Superior temporal gyrus (tissue), 1 donor: ENCODE results near the gene HS6ST2.

Experiments used
- DNase-seq: peaks from one replicate; pipeline ENCODE4 v3.0.0-alpha.2; 2016; ENCODE audit errors: extremely low spot score

Gene HS6ST2

DNA sequence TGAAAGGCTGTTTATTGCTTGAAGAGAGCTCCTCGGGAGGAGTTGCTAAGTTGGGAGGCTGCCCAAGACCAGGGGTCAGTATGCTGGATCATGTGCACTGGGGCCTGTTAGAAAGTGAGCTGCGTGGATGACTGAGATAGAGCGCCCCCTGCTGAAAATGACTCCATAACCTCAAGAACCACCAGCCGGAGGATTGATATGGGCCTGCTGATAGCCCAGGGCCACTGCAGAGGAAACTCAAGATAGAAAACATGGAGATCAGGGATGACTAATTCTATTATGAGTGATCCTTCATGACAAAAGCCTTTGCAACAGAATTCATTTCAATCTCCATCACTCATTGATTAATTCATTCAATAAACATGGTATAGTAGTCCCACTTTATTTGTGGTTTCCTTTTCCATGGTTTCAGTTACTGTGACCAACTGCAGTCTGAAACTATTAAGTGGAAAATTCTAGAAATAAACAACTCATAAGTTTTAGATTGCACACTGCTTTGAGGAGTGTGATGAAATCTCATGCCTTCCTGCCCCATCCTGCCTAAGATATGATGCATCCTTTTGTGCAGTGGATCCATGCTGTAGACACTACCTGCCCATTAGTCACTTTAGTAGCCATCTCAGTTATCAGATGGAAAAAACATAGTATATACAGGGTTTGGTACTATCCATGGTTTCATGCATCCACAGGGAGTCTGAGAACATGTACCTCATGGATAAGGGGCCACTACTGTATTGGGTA is 342.9 kb downstream of the HS6ST2 start:
- DNase-seq: peak; percentile 31

DNA sequence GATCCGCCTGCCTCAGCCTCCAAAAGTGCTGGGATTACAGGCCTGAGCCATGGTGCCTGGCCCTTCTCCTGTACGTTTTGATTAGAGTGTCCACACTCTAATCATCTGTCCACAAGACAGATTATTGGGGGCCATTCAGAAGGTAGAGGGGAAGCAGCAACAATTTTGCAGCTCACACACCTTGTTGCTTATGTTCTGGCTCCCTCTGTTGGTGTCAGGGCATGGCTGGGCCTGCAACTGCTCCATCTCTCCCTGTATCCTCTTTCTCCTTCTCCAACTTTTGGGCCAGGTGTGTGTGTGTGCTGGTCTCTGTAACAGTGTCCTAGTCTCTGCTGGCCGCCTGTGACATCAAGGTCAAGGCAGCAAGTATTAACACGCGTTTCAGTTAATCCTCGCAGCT is 344.1 kb downstream of the HS6ST2 start:
- DNase-seq: no peak

DNA sequence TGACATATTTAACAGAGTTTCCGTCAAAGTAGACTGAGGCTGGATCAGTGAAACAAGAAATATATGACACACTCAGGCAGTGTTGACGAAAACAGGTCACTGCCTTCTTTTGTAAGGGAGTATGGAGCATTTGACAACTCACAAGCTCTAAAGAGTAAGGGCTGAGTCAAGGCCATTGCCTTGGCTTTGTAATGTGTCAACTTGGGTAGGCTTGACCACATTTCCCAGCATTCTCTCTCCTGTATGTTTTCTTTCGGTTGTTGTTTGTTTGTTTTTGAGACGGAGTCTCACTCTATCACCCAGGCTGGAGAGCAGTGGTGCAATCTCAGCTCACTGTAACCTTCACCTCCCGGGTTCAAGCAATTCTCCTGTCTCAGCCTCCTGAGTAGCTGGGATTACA is 344.6 kb downstream of the HS6ST2 start:
- no peak for DNase-seq

- peak; percentile 40 for DNase-seq
Observed at GRCh38 chrX:132612821-132613564, 345.4 kb downstream of the HS6ST2 start.

DNA sequence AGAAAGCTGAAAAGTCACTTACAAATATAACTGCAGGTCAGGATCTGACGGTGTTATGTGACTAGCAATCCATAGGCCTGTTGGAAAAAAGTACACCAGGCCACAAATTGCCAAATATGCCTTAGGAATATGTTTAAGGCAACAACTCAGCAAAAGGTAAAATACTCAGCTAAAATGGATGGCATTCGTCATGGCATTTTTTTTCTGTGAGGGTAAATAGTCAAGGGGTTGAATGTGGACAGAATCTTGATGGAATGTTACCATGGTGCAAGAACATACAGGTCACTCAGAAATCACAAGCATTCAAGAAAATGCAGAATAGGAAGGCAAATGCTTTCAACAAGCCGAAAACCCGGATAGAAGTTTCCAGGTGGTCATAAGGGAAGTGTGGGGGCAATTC is 347.9 kb downstream of the HS6ST2 start:
- DNase-seq: no peak

- DNase-seq: no peak
Observed at GRCh38 chrX:132609362-132609848, 349.0 kb downstream of the HS6ST2 start.

- no peak for DNase-seq
Observed at GRCh38 chrX:132603700-132604286, 354.6 kb downstream of the HS6ST2 start.

- no peak for DNase-seq
Observed at GRCh38 chrX:132602701-132603100, 355.7 kb downstream of the HS6ST2 start.

DNA sequence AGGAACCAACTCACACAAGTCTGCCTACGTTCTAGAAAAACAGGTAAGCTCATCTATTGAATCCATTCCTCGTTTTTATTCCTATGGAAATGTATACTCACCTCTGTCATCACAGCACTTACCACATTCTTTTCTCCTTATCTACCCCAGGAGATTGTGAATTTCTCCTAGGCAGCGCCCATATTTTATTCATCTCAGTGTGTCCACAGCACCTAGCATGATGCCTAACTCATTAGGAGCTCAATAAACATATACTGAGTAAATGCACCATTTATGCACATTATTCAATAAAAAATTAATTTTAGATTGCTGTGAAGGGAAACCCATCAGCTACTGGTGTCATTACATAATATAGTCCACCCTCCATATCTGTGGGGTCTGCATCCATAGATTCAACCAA is 363.4 kb downstream of the HS6ST2 start:
- no peak for DNase-seq

DNA sequence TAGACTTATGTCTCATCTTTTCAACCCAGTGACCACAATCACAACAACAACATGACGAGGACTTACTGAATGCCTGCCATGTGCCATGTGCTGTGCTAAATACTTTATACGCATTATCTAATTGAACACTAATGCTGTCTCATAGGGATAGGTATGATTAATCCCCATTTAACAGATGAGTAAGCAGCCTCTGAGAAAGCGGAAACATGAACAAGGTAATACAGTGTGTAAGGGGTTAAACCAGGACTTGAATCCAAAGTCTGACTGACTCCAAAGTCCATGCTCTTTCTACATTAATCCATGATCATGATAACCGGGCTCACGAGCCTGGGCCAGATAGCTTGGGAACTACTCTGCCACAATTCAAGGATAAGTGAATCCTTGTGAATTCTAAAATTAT is 364.3 kb downstream of the HS6ST2 start:
- DNase-seq: no peak

DNA sequence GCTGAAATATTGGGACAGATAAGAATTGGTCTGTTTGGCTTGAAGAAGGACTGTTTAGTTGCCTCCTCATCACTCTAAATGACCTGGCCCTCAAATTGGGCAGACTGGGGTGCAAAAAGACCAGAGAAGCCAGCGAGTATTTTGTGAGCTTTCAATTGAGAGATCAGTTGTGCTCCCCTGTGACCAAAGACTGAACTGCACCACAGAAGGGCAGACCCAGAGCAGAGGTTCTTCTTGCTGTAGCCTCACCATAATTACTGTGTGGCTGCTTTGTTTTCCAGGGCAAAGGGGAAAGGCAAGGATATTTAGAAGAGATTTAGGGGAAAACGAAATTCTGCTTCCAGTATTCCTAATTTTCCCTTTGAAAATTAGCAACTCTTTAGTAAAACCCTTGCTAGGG is 365.5 kb downstream of the HS6ST2 start:
- DNase-seq: peak; percentile 15

DNA sequence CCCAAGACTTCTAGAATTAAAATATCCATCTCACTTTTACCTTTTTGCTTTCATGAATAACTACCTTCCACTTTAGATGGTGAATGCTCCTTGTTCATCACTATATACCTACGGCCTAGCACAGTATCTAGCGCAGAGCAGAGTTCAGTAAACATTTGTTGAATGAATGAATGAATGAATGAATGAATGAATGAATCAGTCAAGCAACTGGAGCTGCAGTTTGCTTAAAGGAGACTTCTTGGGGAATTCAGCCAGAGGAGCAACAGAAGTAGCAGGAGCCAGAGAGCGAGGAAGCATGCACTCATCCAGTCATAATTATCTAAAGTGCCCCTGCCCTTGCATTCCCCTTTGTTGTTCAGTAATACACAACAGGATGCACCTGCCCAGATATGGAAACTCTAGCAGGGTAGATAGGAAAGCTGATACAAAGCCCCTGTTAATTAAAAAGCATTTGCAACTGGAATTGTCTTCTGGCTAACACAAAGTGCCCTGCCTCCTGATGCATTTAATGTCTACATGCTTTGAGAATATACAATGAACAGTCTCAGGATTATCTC is 366.6 kb downstream of the HS6ST2 start:
- DNase-seq: no peak

DNA sequence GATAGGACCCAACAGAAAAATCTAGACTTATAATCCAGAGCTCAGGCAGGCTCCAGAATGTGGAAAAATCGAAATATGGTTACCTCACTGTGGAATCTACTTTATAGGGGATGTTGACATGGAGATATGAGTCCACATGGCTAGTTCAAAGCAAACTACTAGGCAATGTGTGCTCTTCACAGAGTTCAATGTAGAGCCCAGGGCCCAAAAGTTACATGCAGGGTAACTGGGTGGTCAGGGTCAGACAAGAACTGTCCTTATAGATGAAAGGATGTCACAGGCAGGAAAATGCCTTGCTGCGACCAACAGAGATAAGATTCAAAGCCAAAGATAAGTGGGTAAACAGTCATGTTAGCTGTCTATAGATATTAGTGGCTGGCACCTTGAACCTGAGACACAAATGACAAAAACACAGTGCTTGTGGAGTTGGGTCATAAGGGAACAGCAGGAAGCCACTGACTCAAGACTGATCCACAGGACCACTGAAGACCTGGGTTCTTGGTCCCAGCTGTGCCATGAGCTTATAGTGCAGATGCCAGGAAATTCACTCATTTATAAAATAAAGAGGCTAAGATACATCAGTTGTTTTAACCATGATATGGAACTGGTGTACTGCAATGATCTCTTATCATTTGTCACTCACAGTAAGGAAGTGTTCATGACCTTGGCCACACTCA is 367.9 kb downstream of the HS6ST2 start:
- DNase-seq: no peak

DNA sequence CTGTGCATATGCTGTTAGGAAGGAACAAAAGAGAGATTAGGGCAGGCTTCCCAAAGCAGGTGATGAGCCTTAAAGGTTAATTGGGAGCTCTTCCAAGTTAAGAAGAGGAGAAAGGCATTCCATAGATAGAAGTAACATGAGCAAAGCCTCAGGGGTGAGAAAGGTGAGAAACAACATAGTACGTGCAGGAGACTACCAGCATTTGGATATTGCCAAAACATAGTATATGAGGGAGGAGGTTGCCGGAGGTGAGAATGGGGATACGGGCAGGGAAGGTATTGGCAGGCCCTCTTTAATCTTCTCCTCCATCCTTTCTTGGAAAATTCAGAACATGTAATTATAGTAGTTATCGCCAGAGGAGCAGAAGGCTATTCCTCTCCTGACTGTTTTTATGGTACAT is 373.5 kb downstream of the HS6ST2 start:
- no peak for DNase-seq

DNA sequence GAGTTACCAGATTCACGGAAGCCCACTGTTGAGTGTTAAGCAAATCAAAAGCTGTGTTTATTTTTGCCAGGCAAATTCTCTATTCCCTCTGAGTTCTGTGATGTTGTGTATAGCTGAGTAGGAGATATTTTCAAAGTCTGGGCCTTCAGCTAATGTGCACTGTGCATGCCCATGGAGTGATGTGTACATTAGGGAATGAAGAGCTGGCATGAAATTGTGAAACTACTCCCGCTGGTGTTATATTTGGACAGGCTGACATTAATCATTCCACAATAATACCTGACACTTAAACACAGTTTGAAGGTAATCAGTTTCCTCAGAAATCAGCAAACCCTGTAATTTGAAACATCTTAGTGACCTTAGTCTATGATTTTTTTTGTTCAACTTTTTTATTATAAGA is 381.5 kb downstream of the HS6ST2 start:
- DNase-seq: no peak
